Anterior cingulate cortex (tissue), 58 donors: ENCODE results near the gene ZNF565.
"Not testable (repeated sequence)": the region's sequence is repeated elsewhere in the genome, so short reads cannot be mapped to it uniquely, and the experiment has no call there.

Source experiments
- DNase-seq, 58 donors: peaks; one replicate each; lab custom pipeline; 2025; lab: John Stamatoyannopoulos, UW

Gene ZNF565

GRCh38 chr19:36214386-36215275, at the start of gene ZNF565, which contains the start of gene ZNF146:
TSS of gene ZNF565 (minus strand) at chr19:36214665. CDS start at chr19:36201985, 12,680 bp downstream.
TSS of gene ZNF146 (plus strand) at chr19:36215106. CDS start at chr19:36236441, 21,335 bp downstream.
- DNase-seq: peak; percentile 88 to 100 (median 98)

GRCh38 chr19:36259211-36259610, 44.7 kb upstream of the ZNF565 start:
- no peak for DNase-seq

- no peak for DNase-seq
Measured at GRCh38 chr19:36258028-36258875, 43.8 kb upstream of the ZNF565 start.

GRCh38 chr19:36257520-36257876, 43.0 kb upstream of the ZNF565 start:
- DNase-seq: peak in 38 of 58 donors; percentile 7 to 65 (median 32)

- DNase-seq: peak in 2 of 58 donors; percentile 37 to 51
Measured at GRCh38 chr19:36256853-36257519, 42.5 kb upstream of the ZNF565 start.

GRCh38 chr19:36256064-36256463, 41.6 kb upstream of the ZNF565 start:
- DNase-seq: no peak

- DNase-seq: no peak
Measured at GRCh38 chr19:36255316-36255715, 40.9 kb upstream of the ZNF565 start.

- DNase-seq: no peak
Measured at GRCh38 chr19:36254848-36255247, 40.4 kb upstream of the ZNF565 start.

- DNase-seq: no peak
Measured at GRCh38 chr19:36252047-36252446, 37.6 kb upstream of the ZNF565 start.

- DNase-seq: peak in 16 of 58 donors; percentile 13 to 57 (median 30)
Measured at GRCh38 chr19:36246006-36246481, 31.6 kb upstream of the ZNF565 start.

GRCh38 chr19:36245210-36246005, 30.9 kb upstream of the ZNF565 start:
- DNase-seq: peak in 42 of 58 donors; percentile 4 to 74 (median 38)

- no peak for DNase-seq
Measured at GRCh38 chr19:36244066-36244465, 29.6 kb upstream of the ZNF565 start.

GRCh38 chr19:36236946-36237310, 22.5 kb upstream of the ZNF565 start:
- no peak for DNase-seq

- DNase-seq: no peak
Measured at GRCh38 chr19:36236304-36236945, 22.0 kb upstream of the ZNF565 start.

GRCh38 chr19:36233626-36234025, 19.2 kb upstream of the ZNF565 start:
- DNase-seq: not testable (repeated sequence)

GRCh38 chr19:36225219-36225892, 10.9 kb upstream of the ZNF565 start:
- no peak for DNase-seq

GRCh38 chr19:36222503-36222902, 8.0 kb upstream of the ZNF565 start:
- DNase-seq: no peak

GRCh38 chr19:36221474-36221873, 7.0 kb upstream of the ZNF565 start:
- no peak for DNase-seq
